Neuron (in vitro differentiated cells): ENCODE data around the gene ADAMTS3.

Experiments
- H2AFZ ChIP-seq: one replicate; pipeline ENCODE4 v1.6.1; 2013; ENCODE audit warnings: low read depth, mild to moderate bottlenecking, inconsistent platforms, low read length, moderate library complexity
- H3K27me3 ChIP-seq: one replicate; pipeline ENCODE4 v1.6.1; 2013; ENCODE audit warnings: low read length; ENCODE audit not compliant: insufficient read depth
- H3K36me3 ChIP-seq: one replicate; pipeline ENCODE4 v1.6.1; 2013; ENCODE audit warnings: low read length; ENCODE audit not compliant: insufficient read depth
- H3K4me1 ChIP-seq: one replicate; pipeline ENCODE4 v1.6.1; 2013; ENCODE audit warnings: low read length; ENCODE audit not compliant: insufficient read depth
- H3K4me3 ChIP-seq: 2 replicates; pipeline ENCODE4 v1.5.1; 2013; ENCODE audit warnings: mild to moderate bottlenecking, low read length, moderate library complexity
- H3K9me3 ChIP-seq: one replicate; pipeline ENCODE4 v1.6.1; 2013; ENCODE audit warnings: low read length

ADAMTS3 gene

DNA sequence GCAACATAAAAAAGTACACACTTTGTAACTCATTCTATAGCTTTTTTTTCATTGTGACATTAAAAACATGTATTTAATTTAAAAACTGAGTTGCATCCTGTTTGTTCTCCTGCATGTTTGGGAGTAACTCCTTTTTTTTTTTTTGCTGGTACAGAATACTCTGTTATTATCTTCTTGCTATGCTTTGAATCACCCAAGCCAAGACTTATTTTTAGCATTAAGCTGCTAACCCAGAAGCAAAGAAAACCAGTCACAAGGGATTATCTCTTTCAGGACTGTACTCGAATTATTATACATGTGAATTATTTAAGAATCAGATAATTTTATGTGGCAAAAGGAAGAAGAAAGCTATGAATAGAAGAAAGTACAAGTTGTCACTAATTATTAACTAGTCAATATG is 194.9 kb downstream of the ADAMTS3 start:
- no peak overlapping the region for H2AFZ ChIP-seq
- H3K27me3 ChIP-seq, result no peaks in the 10 kb centered on the region
- no peak overlapping the region for H3K4me3 ChIP-seq
- H3K4me1 ChIP-seq, result no peaks in the 10 kb centered on the region
- no peaks in the 10 kb centered on the region for H3K36me3 ChIP-seq
- H3K9me3 ChIP-seq, result no peaks in the 10 kb centered on the region

- H2AFZ ChIP-seq, result no peak overlapping the region
- H3K4me3 ChIP-seq, result no peak overlapping the region
- H3K27me3 ChIP-seq, result no peaks in the 10 kb centered on the region
- H3K36me3 ChIP-seq, result no peaks in the 10 kb centered on the region
- H3K9me3 ChIP-seq, result no peaks in the 10 kb centered on the region
- no peaks in the 10 kb centered on the region for H3K4me1 ChIP-seq
These were observed 202.4 kb downstream of the ADAMTS3 start for GRCh38 chr4:72366601-72367000.

DNA sequence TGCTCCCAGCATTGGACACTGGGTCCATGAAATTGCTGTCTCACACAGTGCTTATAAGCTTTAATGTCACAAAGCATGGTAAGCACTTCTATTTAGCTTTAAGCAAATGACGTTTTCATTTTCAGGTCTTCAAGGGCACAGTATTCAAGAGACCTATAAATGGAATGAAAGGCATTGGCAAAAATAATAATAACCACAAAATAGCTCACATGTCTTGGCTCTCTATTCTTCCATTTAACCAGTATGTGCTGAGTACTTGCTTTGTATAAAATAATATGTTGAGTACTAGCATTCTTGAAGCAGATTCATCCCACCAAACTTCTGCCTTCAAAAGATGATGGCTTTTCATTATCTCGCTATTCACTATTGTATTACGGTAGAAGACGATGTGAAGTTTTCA is 203.0 kb downstream of the ADAMTS3 start:
- Histone ChIP-seq H3K36me3 (no peaks in the 10 kb centered on the region), H3K9me3 (no peaks in the 10 kb centered on the region), H3K27me3 (no peaks in the 10 kb centered on the region), H3K4me3 (no peak overlapping the region), H3K4me1 (no peaks in the 10 kb centered on the region), H2AFZ (no peak overlapping the region)

DNA sequence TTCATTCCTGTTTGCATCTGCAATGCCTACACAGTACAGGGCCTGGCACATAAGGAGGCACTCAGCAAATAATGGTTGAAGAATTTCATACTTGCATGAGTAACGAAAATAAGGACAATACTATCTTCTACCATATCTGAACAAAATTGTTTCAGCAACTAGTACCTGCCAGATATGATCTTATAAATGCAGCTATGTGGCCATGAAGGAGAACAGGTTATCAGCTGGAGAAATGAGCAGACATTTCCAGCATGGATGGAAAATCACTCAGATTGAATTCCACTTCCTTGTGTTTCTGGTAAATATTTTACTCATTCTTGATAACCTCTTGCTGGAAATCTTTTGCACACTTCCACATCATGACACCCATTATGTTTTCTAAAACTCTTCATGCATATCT is 204.0 kb downstream of the ADAMTS3 start:
- no peaks in the 10 kb centered on the region for H3K9me3 ChIP-seq
- H3K36me3 ChIP-seq, result no peaks in the 10 kb centered on the region
- no peaks in the 10 kb centered on the region for H3K27me3 ChIP-seq
- no peak overlapping the region for H3K4me3 ChIP-seq
- no peak overlapping the region for H2AFZ ChIP-seq
- H3K4me1 ChIP-seq, result no peaks in the 10 kb centered on the region

- no peaks in the 10 kb centered on the region for H3K9me3 ChIP-seq
- no peak overlapping the region for H3K4me3 ChIP-seq
- H3K36me3 ChIP-seq, result no peaks in the 10 kb centered on the region
- H3K27me3 ChIP-seq, result no peaks in the 10 kb centered on the region
- no peaks in the 10 kb centered on the region for H3K4me1 ChIP-seq
- H2AFZ ChIP-seq, result no peak overlapping the region
These were observed 208.9 kb downstream of the ADAMTS3 start for GRCh38 chr4:72360075-72360474.

- no peaks in the 10 kb centered on the region for H3K27me3 ChIP-seq
- H2AFZ ChIP-seq, result no peak overlapping the region
- no peaks in the 10 kb centered on the region for H3K9me3 ChIP-seq
- H3K4me3 ChIP-seq, result no peak overlapping the region
- no peaks in the 10 kb centered on the region for H3K36me3 ChIP-seq
- H3K4me1 ChIP-seq, result no peaks in the 10 kb centered on the region
These were observed 210.5 kb downstream of the ADAMTS3 start for GRCh38 chr4:72358483-72358882.

DNA sequence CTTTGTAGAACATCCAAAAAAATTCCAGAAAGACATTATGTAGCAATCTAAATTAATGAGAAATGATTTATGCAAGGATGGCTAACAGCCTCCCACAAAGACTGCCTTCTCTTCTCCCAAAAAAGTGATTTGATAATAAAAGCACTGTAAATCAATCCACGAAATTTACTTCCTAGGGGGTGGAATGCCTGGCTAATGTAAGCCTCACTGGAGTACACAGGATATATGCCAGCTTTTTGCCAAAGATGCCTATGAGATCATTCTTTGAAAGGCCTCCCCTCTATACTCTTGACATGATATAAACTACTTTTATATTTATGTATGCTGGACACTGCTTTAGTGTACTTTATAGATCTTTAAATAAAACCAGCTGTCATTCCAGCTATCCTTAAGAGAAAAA is 211.1 kb downstream of the ADAMTS3 start:
- no peak overlapping the region for H2AFZ ChIP-seq
- no peaks in the 10 kb centered on the region for H3K4me1 ChIP-seq
- no peaks in the 10 kb centered on the region for H3K36me3 ChIP-seq
- H3K4me3 ChIP-seq, result no peak overlapping the region
- no peaks in the 10 kb centered on the region for H3K27me3 ChIP-seq
- no peaks in the 10 kb centered on the region for H3K9me3 ChIP-seq

DNA sequence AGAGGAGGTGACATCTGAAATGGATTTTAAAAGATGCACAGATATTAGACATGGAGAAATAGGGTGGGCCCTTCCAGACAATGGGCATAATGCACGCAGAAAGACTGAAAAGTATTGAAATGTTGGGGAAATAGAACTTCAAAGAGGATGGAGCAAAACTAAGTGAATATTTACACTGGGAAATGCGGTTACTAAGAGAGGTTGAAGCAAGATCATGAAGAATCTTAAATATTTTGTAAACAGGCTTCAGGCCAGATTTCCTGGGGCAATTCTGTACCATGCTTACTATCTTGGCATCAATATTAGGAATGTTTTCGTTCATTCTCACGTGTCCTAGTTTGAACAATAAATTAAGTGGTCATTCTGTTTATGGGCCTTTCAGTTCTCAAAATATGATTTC is 216.3 kb downstream of the ADAMTS3 start:
- no peak overlapping the region for H2AFZ ChIP-seq
- H3K36me3 ChIP-seq, result no peaks in the 10 kb centered on the region
- H3K27me3 ChIP-seq, result no peaks in the 10 kb centered on the region
- no peak overlapping the region for H3K4me3 ChIP-seq
- no peaks in the 10 kb centered on the region for H3K9me3 ChIP-seq
- no peaks in the 10 kb centered on the region for H3K4me1 ChIP-seq

DNA sequence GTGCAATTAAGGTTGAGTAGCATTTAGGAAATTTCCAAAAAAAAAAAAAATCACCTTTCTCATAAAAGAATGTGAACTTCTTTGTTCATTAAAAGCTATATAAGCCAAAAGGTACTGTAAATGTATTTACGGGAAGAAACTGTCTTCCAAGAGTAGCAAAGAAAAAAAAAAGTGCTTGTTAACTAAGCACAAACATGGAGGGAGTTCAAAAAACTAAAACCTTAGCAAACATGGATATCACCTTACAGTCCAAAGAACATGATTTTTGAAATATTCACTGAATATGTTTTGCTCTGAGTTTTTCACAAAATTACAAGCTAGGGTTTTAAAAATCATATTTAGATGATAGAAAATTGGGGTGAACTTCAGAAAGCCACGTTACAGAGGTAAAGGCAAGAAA is 217.5 kb downstream of the ADAMTS3 start:
- Histone ChIP-seq H3K36me3 (no peaks in the 10 kb centered on the region), H3K9me3 (no peaks in the 10 kb centered on the region), H2AFZ (no peak overlapping the region), H3K27me3 (no peaks in the 10 kb centered on the region), H3K4me3 (no peak overlapping the region), H3K4me1 (no peaks in the 10 kb centered on the region)

GRCh38 chr4:72348701-72349100 is 220.3 kb downstream of the ADAMTS3 start:
- no peaks in the 10 kb centered on the region for H3K4me1 ChIP-seq
- no peaks in the 10 kb centered on the region for H3K36me3 ChIP-seq
- H3K4me3 ChIP-seq, result no peak overlapping the region
- H2AFZ ChIP-seq, result no peak overlapping the region
- no peaks in the 10 kb centered on the region for H3K9me3 ChIP-seq
- H3K27me3 ChIP-seq, result no peaks in the 10 kb centered on the region

- H3K27me3 ChIP-seq, result no peaks in the 10 kb centered on the region
- no peaks in the 10 kb centered on the region for H3K4me1 ChIP-seq
- no peak overlapping the region for H3K4me3 ChIP-seq
- no peaks in the 10 kb centered on the region for H3K36me3 ChIP-seq
- H2AFZ ChIP-seq, result no peak overlapping the region
- H3K9me3 ChIP-seq, result no peaks in the 10 kb centered on the region
These were observed 224.6 kb downstream of the ADAMTS3 start for GRCh38 chr4:72344418-72344817.

DNA sequence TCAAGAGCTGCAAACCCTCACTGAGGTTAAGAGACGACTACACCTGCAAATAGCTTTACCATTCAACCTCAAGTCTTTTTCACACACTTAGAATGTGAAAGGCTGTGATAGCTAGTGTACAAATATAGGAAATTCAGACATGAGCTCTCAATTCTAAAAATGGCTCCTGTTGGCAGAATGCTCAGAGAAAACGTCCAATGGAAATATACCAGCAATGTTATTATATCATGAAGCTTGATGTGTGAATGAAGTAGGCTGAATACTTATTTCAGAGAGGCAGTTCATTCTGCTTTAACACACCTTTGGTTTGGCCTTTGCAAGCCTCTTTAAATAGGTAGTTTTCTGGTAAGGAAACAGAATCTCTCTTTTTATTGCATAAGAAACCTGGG is 227.6 kb downstream of the ADAMTS3 start:
- H2AFZ ChIP-seq, result no peak overlapping the region
- no peak overlapping the region for H3K4me3 ChIP-seq
- no peaks in the 10 kb centered on the region for H3K9me3 ChIP-seq
- no peaks in the 10 kb centered on the region for H3K4me1 ChIP-seq
- H3K27me3 ChIP-seq, result no peaks in the 10 kb centered on the region
- H3K36me3 ChIP-seq, result no peaks in the 10 kb centered on the region

DNA sequence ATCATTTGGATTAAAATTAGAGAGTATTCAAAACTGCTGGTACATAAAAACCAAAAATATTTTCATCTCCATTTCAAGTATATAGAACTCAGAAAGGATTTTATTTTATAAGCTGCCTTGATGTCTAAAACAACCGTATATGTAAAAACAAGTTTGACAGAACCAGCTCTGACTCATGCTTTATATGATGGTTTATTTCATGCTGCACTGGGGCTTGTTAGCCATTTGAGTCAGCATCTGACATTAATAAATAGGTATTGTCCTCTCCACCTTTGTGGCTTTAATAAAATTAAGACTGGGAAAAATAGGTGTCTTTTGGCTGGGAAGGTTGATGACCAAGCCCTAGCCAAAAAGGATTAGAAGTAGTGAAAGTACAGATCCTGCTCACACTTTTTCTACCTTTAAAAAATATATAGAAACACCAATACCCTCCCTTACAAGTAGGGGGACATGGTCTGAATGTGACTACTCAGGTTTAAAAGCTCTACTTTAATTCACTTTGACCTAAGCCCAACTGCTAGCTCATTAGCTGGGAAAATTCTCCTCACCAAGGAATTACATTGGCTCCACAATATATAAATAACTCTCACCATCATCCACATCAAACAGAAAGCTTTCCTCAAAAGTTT is 228.1 kb downstream of the ADAMTS3 start:
- Histone ChIP-seq H2AFZ (no peak overlapping the region), H3K36me3 (no peaks in the 10 kb centered on the region), H3K4me1 (no peaks in the 10 kb centered on the region), H3K4me3 (no peak overlapping the region), H3K9me3 (no peaks in the 10 kb centered on the region), H3K27me3 (no peaks in the 10 kb centered on the region)

DNA sequence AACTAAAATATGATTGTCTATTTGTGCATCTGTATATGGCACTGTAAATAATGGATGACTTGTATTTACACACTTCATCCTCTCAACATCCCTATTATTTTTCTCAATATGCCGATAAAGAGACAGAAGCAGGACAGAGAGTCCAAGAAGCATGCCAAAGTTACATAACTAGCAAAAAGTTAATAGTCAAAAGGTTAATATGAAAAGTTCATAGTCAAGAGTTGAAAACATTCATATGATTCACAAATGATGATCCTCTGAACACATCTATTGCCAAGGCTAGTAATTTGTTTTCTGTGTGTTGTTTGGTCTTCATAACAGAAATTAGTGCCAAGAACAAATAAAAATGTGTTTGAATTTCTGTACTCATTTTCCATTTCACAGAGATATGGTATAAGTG is 231.0 kb downstream of the ADAMTS3 start:
- Histone ChIP-seq H3K36me3 (no peaks in the 10 kb centered on the region), H3K9me3 (no peaks in the 10 kb centered on the region), H2AFZ (no peak overlapping the region), H3K4me3 (no peak overlapping the region), H3K27me3 (no peaks in the 10 kb centered on the region), H3K4me1 (no peaks in the 10 kb centered on the region)
